GM19328 (cell line): ENCODE results near the gene GLB1L2.
A peak's percentile ranks its signal among the peaks of the same experiment; 100 is the strongest.

Source experiments
- ATAC-seq: cut with Tn5 transposase; IDR thresholded peaks from one replicate; pipeline ENCODE4 v1.9.1; 2021; ENCODE audit warnings: mild to moderate bottlenecking, moderate library complexity; ENCODE audit not compliant: unreplicated experiment

Gene GLB1L2

DNA sequence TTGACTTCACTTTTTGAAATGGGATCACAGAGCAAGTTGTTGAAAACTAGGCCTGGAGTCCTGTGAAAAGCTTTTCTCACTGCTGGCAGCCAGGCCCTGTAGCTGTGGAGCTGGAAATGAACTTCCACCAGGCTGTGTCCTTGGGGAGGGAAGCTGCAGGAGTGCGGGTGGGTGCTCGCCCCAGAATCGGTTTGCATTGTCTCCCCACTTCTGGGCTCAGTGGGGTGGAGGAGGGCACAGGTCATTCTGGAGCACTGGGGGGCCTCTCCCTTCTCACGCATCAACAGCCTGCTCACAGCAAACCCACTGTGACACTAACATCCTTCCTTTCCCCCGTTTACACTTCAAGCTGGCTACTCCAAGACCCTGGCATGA lies 15.2 kb downstream of the GLB1L2 start:
- ATAC-seq = no peak

DNA sequence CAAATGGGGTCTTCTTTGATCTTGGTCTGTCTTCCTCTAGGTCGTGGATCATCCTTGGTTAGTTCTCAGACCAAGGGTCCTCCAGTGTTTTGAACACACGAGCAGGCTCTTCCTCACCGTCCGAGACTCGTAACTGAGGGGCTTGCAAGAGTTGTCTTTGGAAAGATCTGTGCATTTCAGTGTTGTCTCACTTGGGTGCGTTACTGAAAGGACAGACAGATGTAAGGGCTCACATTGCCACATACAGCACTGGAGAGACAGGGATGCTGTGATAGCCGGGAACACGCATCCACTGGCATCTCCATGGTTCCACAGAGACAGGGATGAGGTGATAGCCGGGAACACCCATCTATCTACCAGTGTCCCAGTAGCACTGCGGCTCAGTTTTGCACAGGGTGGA lies 15.7 kb downstream of the GLB1L2 start:
- no peak for ATAC-seq

DNA sequence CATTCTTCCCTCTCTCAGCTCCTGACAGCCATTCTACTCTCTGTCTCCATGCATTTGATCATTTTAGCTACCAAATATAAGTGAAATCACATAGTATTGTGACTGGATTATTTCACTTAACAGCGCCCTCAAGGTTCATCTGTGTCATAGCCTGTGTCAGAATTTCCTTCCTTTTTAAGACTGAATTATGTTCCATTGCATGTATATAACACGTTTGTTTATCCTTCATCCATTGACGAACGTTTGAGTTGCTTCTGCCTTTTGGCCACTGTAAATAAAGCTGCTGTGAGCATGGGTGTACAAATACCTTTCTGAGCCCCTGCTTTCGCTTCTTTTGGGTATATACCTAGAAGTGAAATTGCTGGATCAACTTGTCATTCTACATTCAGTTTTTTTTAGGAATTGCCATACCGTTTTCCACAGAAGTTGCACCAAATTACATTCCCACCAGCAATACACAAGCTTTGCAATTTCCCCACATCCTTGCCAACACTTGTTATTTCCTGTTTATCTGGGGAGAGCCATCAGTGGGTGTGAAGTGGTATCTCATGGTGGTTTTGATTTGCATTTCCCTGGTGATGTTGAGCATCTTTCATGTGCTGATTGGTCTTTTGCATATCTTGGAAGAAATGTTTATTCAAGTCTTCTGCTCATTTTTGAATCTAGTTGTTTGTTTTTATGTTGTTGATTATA lies 17.5 kb downstream of the GLB1L2 start:
- no peak for ATAC-seq

DNA sequence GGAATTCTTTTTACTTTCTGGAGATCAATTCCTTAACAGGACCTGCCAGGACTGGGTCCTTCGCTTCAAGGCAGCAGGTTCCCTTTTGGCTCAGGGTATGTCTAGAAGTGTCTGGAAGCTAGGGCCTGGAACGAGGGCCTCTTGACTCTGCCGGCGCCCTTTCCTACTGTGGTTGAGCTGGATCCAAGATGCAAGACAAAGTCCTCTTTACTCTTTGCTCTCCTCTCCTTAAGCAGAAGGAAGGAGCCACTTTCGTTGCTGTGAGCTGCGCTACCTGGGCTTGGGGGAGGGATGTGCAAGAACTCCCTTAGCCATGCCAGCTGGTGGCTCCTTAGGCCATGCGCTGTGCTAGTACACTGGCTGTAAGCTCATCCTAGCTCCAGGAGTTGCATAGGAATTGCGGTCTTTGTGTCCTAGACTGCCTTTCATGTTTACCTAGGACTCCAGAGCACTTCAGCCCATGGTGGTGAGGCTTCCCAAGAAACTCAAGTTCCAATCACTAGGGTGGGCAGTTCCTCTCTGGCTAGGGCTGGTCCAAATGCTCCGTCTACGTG lies 18.1 kb downstream of the GLB1L2 start:
- ATAC-seq = no peak

DNA sequence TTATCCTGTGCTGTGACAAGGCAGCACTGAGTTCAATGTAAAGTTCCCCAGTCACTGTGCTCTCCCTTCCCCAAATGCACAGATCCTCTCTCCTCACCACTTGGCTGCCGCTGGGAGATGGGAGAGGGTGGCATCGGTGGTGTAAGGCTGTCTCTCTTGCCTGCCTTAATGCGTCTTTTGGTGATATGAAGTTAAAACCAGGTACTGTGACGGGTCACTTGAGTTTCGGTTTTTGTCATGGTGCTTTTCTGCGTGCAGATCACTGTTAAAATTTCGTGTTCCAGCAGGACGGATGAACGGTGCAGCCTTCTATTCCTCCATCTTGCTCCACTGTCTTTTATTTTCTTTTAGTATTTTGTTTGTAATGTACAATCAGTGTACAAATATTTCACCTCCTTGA lies 18.6 kb downstream of the GLB1L2 start:
- ATAC-seq = no peak

DNA sequence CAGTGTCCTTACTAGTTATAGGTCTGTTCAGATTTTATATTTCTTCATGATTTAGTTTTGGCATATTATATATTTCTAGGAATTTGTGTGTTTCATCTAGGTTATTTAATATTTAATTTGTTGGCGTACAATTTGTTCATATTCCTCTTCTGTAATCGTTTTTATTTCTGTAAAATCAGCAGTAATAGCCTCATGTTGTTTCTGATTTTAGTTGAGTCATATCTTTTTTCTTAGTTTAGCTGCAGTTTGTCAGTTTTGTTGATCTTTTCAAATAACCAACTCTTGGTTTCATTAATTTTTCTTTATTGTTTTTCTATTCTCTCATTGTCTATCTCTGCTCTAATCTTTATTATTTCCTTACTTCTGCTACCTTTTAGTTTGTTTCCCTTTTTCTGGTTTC lies 20.3 kb downstream of the GLB1L2 start:
- ATAC-seq = no peak

DNA sequence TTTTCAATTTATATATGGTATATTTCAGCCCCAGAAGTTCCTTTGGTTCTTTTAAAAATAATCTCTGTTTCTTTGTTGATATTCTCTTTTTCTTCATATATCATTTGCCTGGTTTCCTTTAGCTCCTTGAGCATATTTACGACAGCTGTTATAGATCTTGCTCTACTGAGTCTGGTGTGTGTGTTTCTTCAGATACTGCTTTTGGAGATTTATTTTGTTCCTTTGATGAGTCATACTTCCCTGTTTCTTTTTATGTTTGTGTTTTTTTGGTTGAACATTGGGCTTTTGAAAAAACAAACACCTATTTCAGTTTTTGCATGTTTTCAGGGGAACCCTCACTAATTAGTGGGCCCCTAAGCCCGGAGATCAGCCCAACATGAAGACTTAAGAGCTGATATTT lies 23.3 kb downstream of the GLB1L2 start:
- no peak for ATAC-seq

DNA sequence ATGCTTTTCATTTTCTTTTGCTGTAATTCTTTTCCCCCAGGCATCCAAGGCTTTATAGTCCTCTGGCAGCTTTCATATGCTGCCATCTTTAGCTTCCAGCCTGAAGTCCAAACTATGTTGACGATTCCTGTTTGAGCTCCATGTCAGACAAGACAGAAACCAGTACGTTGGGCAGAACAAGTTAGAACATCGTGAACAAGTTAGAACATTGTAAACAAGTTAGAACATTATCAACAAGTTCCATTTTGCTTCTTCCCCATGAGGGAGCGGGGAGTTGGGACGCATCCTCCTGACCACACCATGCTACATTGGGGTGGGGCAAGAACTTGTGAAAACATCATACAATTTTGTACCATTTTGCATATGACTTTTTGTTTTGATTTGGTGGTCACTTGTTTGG lies 23.9 kb downstream of the GLB1L2 start:
- no peak for ATAC-seq

DNA sequence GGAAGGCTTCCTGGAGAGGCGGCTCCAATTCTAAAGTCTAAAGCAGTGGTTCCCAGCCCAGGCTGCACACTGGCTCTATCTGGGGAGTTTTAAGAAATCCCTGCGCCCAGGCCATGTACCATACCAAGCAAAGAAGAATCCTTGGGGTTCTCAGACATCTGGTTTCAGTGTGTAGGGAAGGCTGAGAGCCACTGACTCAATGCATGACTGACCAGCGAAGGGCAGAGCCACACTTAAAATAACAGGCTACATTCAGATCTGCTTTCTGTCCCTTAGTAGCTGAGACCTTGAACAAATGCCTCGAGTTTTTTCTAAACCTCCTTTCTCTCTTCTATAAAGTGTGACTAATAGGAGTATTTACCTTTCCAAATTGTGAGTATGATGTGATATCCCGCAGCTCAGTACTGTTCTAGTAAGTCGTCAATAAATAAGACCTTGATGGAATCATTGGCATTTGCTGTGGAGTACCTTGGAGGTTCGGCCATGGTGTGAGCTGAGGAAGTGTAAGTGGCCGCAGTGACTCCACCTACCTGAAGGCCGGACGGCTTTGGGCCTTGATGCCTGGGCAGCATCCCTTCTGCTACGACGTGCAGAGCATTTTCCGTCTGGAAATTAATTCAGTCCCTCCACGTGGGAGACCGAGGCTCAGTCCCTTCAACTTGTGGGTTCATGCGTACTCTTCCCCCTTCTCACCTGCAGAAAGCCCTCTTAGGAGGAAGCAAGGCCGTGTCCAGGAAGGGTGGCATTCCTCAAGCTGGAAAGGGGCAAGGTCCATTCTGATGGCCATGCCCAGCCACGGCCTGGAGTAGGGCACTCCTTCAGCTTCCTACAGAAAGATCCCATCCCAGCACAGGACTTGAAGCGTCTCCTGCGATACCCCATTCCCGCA lies 25.1 kb downstream of the GLB1L2 start:
- no peak for ATAC-seq

DNA sequence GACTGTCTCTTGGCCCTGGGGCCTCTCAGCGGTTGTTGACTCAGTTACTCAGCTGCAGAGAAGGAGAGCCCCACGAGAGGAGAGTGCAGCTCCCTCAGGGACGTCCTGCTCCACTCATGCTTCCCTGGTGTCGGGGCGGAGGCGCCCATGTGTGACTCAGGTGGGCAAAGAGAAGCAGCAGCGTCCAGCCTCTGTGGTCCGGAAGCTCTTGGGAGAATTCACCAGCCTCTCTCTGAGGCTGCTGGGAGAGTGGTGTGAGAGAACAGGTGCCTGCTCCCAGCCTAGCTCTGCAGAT lies 25.7 kb downstream of the GLB1L2 start:
- no peak for ATAC-seq

DNA sequence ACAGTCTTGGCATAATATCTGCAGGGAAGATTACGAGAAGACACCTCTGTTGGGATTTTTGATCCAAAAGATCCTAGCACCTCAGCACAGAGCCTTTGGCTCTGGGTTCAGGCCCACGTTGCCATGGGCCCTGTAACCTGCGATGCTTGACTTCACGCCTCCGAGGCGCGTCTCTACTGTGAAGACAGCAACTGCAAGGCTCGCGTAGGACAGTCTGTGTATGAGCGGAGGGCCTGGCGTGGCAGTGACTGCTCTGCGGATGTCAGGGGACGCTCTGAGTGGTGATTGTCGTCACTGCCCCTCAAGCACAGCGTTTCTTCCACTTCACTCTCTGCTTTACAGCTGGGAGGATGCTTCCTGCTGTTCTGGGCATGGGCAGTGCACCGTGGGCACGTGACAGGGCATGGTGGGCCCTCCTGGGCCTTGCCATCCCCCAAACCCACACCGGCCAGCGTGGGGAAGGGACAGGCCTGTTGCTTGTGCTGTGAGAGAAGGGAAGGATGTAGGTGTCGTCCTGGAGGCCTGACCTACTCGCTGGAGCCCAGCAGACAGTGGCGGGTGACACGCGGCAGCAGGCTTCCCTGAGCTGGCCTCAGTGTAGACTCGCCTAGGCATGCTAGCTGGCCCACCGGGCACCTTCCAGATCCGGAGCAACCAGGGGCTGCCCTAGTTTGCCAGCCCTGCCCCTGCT lies 26.5 kb downstream of the GLB1L2 start:
- no peak for ATAC-seq

DNA sequence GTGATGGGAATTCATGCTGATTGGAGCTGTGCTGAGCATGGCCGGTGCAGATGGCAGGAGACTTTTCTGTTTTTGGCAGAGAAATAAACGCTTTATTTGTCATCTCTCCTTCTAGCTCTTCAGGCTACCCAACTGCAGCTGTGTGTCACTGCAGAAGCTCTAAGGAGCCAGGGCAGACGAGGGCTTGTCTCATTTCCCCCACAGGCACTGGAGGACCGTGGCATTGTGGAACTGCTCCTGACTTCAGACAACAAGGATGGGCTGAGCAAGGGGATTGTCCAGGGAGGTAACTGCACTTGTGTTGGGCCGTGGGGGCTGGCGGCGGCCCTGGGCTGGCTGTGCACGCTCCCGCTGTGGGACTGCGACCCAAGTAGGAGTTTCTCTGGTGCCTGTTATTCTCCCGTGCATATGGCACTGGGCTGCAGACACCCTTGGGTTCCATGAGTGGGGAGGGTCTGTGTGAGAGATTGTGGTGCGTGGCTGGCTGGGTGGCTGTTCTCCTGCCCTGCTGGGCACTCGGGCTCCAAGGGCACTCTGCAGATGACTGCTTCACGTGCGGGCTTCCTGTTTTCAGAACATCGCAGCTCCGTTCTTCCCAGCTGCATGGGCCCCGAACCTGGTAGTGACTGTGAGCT lies 27.2 kb downstream of the GLB1L2 start:
- ATAC-seq = no peak

DNA sequence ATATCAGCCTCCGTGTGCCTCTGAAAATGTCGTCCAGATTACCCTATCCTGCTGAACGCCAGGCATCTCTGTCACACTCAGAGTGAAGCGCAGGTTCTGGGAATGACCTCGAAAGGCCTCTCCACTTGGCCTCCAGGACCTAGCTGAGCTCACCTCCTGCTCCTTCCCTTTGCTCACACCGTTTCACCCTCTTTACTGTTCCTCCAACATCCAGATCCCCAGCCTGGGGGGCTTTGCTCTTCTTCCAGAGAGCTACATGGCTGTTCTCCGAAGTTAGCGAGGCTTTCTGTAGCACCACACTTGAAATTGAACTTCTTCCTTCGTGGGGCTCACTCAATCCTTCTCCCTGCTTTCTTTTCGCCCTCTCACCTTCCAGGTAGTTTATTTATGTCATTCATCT lies 27.9 kb downstream of the GLB1L2 start:
- no peak for ATAC-seq

DNA sequence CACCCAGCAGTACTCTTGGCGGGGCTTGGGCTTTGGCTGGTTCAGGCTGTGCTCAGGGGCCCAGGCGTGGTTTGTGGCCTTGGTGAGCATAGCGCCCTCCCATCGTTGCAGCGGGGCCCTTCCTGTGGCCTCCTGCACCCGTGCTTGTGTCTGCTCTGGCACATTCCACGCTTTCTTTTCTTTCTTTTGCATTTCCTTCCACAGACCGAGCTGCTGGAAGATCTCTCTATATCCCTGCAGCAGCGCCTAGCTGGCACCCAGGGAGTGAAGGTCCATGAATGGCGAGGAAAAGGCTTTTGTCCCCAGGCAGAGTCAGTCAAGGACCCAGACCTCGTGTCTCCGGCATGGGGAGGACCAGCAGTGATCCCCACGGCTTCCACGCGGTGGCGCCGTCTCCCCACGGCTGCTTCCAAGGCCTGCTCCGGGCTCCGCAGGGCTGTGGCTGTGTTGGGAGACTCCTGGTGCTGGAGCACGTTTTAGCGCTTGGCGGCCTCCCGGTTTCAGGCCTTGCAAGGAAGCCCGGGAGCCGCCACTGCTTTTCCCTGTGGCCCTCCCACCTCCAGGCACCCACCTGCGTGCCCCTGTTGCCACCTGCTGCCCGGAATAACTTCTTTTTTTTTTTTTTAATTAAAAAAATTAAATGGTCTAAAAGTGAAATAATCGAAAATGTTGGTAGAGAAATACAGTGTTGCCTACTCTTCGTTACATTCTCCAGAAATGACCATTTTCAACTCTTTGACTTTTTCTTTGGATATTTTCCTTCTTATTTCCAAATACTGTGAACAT lies 28.5 kb downstream of the GLB1L2 start:
- ATAC-seq = peak; percentile 86

DNA sequence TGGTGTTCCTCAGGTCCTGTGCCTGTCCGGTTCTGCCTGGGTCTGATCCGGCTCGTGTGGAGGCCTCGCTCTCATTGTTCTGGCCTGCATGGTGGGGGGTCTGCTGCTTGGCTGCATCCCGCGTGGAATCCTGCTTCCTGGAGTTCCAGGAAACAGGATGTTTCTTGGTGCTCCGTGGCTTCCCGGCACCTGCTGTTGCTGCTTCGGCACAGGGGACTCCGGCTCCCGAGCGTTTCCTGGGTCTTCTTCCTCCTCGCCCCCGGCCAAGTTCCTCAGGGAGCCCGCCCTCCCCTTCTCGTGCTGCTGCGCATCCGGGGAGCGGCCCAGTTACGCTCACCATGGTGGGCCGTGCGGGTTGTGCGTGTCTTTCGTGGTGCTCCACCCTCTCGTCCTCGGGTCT lies 29.9 kb downstream of the GLB1L2 start:
- no peak for ATAC-seq

DNA sequence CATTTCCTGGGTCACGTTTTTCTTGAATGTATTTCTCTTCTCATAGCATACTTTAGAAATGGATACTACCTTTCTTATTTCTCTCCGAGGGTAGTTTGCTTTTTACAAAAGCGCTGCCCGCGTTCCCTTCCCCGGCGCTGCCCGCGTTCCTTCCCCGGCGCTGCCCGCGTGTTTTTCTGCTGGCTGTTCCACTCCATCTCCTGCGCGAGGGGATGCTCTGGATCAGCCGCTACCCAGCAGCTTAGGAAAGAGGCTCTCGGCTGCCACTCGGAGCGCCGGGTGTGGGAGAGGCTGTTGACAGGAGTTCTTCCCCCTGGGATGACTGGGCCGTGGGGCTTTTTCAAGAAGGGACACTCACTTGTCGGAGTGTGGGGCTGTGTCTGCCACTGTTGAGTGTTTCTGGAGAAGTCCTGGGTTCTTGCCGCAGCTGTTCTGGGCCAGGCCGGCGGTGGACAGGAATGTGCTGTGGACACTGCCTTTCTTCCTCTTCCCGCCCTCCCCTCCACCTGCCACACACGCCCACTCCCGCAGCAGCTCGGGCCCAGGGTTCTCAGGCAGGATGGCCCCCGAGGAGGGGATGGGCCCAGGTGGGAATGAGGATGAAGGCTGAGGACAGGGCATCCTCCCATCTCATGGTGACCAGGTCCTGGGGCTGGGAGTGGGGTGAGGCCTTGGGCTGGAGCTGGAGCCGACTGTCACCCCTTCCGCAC lies 30.6 kb downstream of the GLB1L2 start:
- no peak for ATAC-seq

DNA sequence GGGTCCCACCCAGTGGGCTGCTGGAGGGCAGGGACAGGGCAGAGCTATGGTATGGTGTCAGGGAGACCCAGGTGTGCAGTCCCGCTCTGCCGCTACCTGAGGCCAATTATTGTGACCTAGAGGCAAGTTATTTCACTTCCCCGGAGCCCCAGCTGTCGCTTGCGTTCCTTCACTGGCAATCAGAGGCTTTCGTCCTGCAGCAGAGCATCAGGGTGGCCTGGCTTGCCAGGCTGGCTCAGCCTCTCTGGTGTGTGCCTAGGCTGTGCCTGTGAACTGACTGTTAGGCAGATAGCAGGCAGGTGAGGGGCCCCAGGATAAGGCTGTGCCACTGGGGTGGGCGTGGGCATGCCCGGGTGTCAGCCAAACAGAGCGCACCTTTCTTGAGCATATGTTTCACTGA lies 31.4 kb downstream of the GLB1L2 start:
- no peak for ATAC-seq

DNA sequence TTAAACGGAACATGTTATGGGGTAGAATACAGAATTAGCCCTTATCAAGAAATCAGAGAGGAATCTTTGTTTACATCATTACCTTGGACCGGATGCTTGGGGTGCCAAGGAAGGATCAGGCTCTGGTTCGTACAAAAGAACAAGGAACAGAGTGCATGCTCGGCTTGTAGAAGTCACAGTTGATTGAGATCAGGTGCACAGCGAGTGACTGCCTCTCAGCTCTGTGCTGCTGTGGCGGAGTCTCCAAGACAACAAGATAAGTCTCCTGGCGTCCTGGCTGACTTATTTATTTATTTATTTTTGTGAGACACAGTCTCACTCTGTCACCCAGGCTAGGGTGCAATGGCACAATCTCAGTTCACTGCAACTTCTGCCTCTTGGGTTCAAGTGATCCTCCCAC lies 31.8 kb downstream of the GLB1L2 start:
- no peak for ATAC-seq

DNA sequence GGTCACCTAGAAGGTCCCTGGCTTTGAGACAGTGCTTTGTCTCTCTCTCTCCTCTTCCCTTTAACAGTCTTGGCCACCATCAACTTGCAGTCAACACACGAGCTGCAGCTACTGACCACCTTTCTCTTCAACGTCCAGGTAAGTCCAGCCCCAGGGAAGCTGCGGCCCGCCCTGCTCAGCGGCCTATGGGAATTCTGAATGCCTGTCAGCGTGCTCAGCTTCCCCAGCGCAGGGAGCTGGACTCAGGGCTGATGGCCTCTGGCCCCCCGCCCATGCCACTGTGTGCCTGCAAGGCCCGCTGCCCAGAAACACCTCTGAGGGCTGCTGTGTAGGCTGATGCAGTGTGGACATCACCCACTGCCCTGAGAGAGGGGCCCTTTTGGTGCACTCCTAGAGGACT lies 32.5 kb downstream of the GLB1L2 start:
- ATAC-seq = no peak
